Body of pancreas (tissue), 4 donors: ENCODE data around the gene COL4A4.

Experiments used
- CTCF ChIP-seq, 7 experiments: fragments of 450-650 bp in 4 of 7; fragments of 200-600 bp in 3 of 7; sonication (generic) in 3 of 7; IDR thresholded peaks; one replicate each; pipeline ENCODE4 v1.5.1; 2016 to 2019; ENCODE audit warnings: antibody characterized with exemption in 7 of 7
- POLR2A ChIP-seq, 3 donors: fragments of 450-650 bp; IDR thresholded peaks; one replicate each; pipeline ENCODE4 v1.6.1; 2016; ENCODE audit warnings: antibody characterized with exemption in 3 of 3, mild to moderate bottlenecking in 2 of 3

- TF ChIP-seq CTCF (IDR thresholded peaks at IDR 0.05) (no peak), POLR2A (IDR thresholded peaks at IDR 0.05) (no peak)
These were observed 182.1 kb downstream of the COL4A4 start for GRCh38 chr2:226981791-226982326.
